OCI-LY1 (cell line): ENCODE measurements around the gene ETFB.

Experiments used
- CTCF ChIP-seq: fragments of 200-600 bp; sonication (generic), shearing (Covaris generic); IDR thresholded peaks from 2 replicates; pipeline ENCODE4 v1.5.1; 2017; ENCODE audit warnings: mild to moderate bottlenecking, antibody characterized with exemption, low read length, moderate library complexity, mixed read lengths
- EZH2 ChIP-seq: fragments of 200-600 bp; sonication (generic), shearing (Covaris generic); IDR thresholded peaks from 2 replicates; pipeline ENCODE4 v1.8.0; 2017; ENCODE audit warnings: borderline replicate concordance, mixed run types, mild to moderate bottlenecking, antibody characterized with exemption, low read length, moderate library complexity, mixed read lengths

GRCh38 chr19:51311351-51312257 lies 54.6 kb downstream of the ETFB start, which contains the start of gene IGLON5:
- TF ChIP-seq CTCF (no peak), EZH2 (no peak)
